Lower lobe of right lung (tissue), 2 donors: ENCODE results near the gene CEP295NL. TPM values are rescaled to one million over a fixed set of nuclear protein-coding genes. Genes with fewer than 3 reads are reported as not detected.
A peak's percentile ranks its signal among the peaks of the same experiment; 100 is the strongest.

ENCODE experiments used
- ATAC-seq, 2 donors: fragments of 200-7000 bp; cut with Tn5 transposase; one replicate each; pipeline ENCODE4 v1.9.1; 2020 to 2022; ENCODE audit warnings: mild to moderate bottlenecking in 2 of 2, moderate library complexity in 2 of 2
- DNase-seq: peaks from one replicate; pipeline ENCODE4 v3.0.0-alpha.2; 2020
- H3K27ac ChIP-seq: fragments of 200-600 bp; one replicate; pipeline ENCODE4 v1.8.0; 2022
- H3K27me3 ChIP-seq: fragments of 200-600 bp; one replicate; pipeline ENCODE4 v1.8.0; 2022; ENCODE audit warnings: low read depth
- H3K36me3 ChIP-seq: fragments of 200-600 bp; one replicate; pipeline ENCODE4 v1.8.0; 2022; ENCODE audit warnings: mild to moderate bottlenecking
- H3K4me1 ChIP-seq: fragments of 200-600 bp; one replicate; pipeline ENCODE4 v1.8.0; 2022
- H3K4me3 ChIP-seq: fragments of 200-600 bp; one replicate; pipeline ENCODE4 v1.8.0; 2022; ENCODE audit warnings: mild to moderate bottlenecking
- H3K9me3 ChIP-seq: fragments of 200-600 bp; one replicate; pipeline ENCODE4 v1.8.0; 2022
- CTCF ChIP-seq: fragments of 200-600 bp; IDR thresholded peaks from one replicate; pipeline ENCODE4 v1.8.0; 2022; ENCODE audit warnings: antibody characterized with exemption, mild to moderate bottlenecking
- intact Hi-C: fragments of 100-400 bp; cut with DNase I; formaldehyde crosslinking; loops from one replicate; pipeline ENCODE4 v1.11.0; 2022
- total RNA-seq: library from RNA; stranded (reverse); fragmentation: NEBNext Ultra II Directional; extraction: Animal tissue kit (Norgen Biotek cat#: 25700); gene quantifications from one replicate; pipeline ENCODE4 v1.2.1, GENCODE V29; 2021
- donor health status: DM: no; HTN: yes; CAD: no; lungs with severe emphysema.

CEP295NL gene
- total RNA-seq, 1 donor from 2014 or later, result 5.5 TPM

GRCh38 chr17:78886954-78887353 lies 16.0 kb downstream of the CEP295NL start:
- intact Hi-C loops, result no loop called here
- Histone ChIP-seq H3K4me1 (peaks cover 66% of the 10 kb centered on the region), H3K9me3 (no peaks in the 10 kb centered on the region), H3K27me3 (no peaks in the 10 kb centered on the region), H3K27ac (no peak overlapping the region), H3K36me3 (no peaks in the 10 kb centered on the region), H3K4me3 (no peak overlapping the region)
- TF ChIP-seq CTCF, result no peak
- ATAC-seq (no peak), DNase-seq (no peak)

- Histone ChIP-seq H3K36me3 (peaks cover 5% of the 10 kb centered on the region), H3K27me3 (no peaks in the 10 kb centered on the region), H3K4me1 (peaks cover 56% of the 10 kb centered on the region), H3K4me3 (no peak overlapping the region), H3K27ac (peak overlapping the region; percentile 31), H3K9me3 (no peaks in the 10 kb centered on the region)
- intact Hi-C loops, result no loop called here
- no peak for TF ChIP-seq CTCF
- DNase-seq (no peak), ATAC-seq (no peak)
These were observed 17.0 kb downstream of the CEP295NL start for GRCh38 chr17:78885956-78886355.

GRCh38 chr17:78884876-78885667 lies 17.9 kb downstream of the CEP295NL start:
- Histone ChIP-seq H3K4me3 (no peak overlapping the region), H3K27me3 (no peaks in the 10 kb centered on the region), H3K27ac (peak overlapping the region; percentile 85), H3K4me1 (peaks cover 56% of the 10 kb centered on the region), H3K9me3 (no peaks in the 10 kb centered on the region), H3K36me3 (peaks cover 5% of the 10 kb centered on the region)
- DNase-seq (no peak), ATAC-seq (no peak)
- intact Hi-C loops, result no loop called here
- no peak for TF ChIP-seq CTCF

- Histone ChIP-seq H3K27me3 (no peaks in the 10 kb centered on the region), H3K4me1 (peaks cover 58% of the 10 kb centered on the region), H3K36me3 (peaks cover 5% of the 10 kb centered on the region), H3K27ac (peak overlapping the region; percentile 85), H3K4me3 (peak overlapping the region; percentile 18), H3K9me3 (no peaks in the 10 kb centered on the region)
- intact Hi-C loops, result no loop called here
- TF ChIP-seq CTCF, result no peak
- DNase-seq, result no peak
- ATAC-seq, result no peak
These were observed 18.7 kb downstream of the CEP295NL start for GRCh38 chr17:78884148-78884825.

- no peak for ATAC-seq
- peak overlapping the region; percentile 18 for H3K4me3 ChIP-seq
- H3K27ac ChIP-seq, result peak overlapping the region; percentile 85
- no peaks in the 10 kb centered on the region for H3K9me3 ChIP-seq
- peaks cover 5% of the 10 kb centered on the region for H3K36me3 ChIP-seq
- TF ChIP-seq CTCF, result no peak
- H3K4me1 ChIP-seq, result peaks cover 59% of the 10 kb centered on the region
- DNase-seq, result no peak
- intact Hi-C loops, result no loop called here
- H3K27me3 ChIP-seq, result no peaks in the 10 kb centered on the region
These were observed 19.4 kb downstream of the CEP295NL start for GRCh38 chr17:78883533-78884131.
